HepG2 (cell line): ENCODE measurements around the gene GDPD1.

Experiments
- CTCF ChIP-seq: sonication (generic); formaldehyde crosslinking; IDR thresholded peaks from 2 replicates; pipeline ENCODE4 v1.5.0; 2020; ENCODE audit warnings: mild to moderate bottlenecking, missing genetic modification reagents, moderate library complexity
- EED ChIP-seq: sonication (generic); formaldehyde crosslinking; IDR thresholded peaks from 2 replicates; pipeline ENCODE4 v1.5.0; 2020; ENCODE audit warnings: mild to moderate bottlenecking, missing genetic modification reagents
- JUN ChIP-seq: sonication (generic); formaldehyde crosslinking; IDR thresholded peaks from 2 replicates; pipeline ENCODE4 v1.4.0; 2020; ENCODE audit warnings: mild to moderate bottlenecking, missing genetic modification reagents
- KAT2B ChIP-seq: fragments of 150-350 bp; IDR thresholded peaks from 2 replicates; pipeline ENCODE4 v1.6.1; 2014; ENCODE audit warnings: low read depth, low read length, borderline replicate concordance
- POLR2AphosphoS5 ChIP-seq: IDR thresholded peaks from 2 replicates; pipeline ENCODE4 v1.6.1; 2012; ENCODE audit warnings: low read depth, low read length
- RCOR2 ChIP-seq: IDR thresholded peaks from 2 replicates; pipeline ENCODE4 v1.6.1; 2016; ENCODE audit warnings: missing biosample characterization, missing genetic modification reagents
- SMYD3 ChIP-seq: sonication (generic); formaldehyde crosslinking; IDR thresholded peaks from 2 replicates; pipeline ENCODE4 v1.8.1; 2023; ENCODE audit warnings: mild to moderate bottlenecking, missing genetic modification reagents
- TF ChIP-seq, protein P1 (sequence below): sonication (generic); formaldehyde crosslinking; IDR thresholded peaks from 2 replicates; pipeline ENCODE4 v1.5.0; 2020; ENCODE audit warnings: mild to moderate bottlenecking, low read depth, missing genetic modification reagents, borderline replicate concordance
- TF ChIP-seq, protein P2 (sequence below): sonication (generic); formaldehyde crosslinking; IDR thresholded peaks from 2 replicates; pipeline ENCODE4 v1.4.0; 2020; ENCODE audit warnings: mild to moderate bottlenecking, low read depth, missing genetic modification reagents
- TF ChIP-seq, protein P3 (sequence below): IDR thresholded peaks from 2 replicates; pipeline ENCODE4 v1.6.1; 2012; ENCODE audit warnings: inconsistent platforms

DNA sequence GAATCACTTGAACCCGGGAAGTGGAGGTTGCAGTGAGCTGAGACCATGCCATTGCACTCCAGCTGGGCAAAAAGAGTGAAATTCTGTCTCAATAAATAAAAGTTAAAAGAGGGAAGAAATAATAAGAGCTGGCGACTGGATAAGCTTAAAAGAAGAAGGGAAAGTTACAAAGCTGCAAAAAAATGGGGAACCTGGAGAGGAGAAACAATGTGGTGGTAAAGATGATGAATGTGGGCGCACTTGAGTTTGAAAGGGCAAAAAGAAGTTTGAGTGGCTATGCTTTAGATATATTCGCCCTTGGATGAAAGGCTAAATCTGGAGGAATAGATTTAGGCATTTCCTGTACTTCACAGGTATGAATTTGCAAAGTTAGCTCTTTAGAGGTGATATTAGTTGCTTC, 58.1 kb downstream of the GDPD1 start:
- TF ChIP-seq, protein P1, sequence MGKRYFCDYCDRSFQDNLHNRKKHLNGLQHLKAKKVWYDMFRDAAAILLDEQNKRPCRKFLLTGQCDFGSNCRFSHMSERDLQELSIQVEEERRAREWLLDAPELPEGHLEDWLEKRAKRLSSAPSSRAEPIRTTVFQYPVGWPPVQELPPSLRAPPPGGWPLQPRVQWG: no peak
- TF ChIP-seq JUN (CRISPR knock-in tag) (no peak), SMYD3 (no peak), EED (no peak), POLR2AphosphoS5 (no peak), CTCF (CRISPR knock-in tag) (no peak), KAT2B (no peak), RCOR2 (no peak)
- TF ChIP-seq, protein P2, sequence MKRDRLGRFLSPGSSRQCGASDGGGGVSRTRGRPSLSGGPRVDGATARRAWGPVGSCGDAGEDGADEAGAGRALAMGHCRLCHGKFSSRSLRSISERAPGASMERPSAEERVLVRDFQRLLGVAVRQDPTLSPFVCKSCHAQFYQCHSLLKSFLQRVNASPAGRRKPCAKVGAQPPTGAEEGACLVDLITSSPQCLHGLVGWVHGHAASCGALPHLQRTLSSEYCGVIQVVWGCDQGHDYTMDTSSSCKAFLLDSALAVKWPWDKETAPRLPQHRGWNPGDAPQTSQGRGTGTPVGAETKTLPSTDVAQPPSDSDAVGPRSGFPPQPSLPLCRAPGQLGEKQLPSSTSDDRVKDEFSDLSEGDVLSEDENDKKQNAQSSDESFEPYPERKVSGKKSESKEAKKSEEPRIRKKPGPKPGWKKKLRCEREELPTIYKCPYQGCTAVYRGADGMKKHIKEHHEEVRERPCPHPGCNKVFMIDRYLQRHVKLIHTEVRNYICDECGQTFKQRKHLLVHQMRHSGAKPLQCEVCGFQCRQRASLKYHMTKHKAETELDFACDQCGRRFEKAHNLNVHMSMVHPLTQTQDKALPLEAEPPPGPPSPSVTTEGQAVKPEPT (CRISPR knock-in tag): no peak
- TF ChIP-seq, protein P3, sequence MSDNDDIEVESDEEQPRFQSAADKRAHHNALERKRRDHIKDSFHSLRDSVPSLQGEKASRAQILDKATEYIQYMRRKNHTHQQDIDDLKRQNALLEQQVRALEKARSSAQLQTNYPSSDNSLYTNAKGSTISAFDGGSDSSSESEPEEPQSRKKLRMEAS: no peak
